Skin epidermis (tissue), 12 donors: ENCODE data around the gene EGFL6.

Experiments
- H3K27ac ChIP-seq, 21 experiments: fragments of 200-600 bp; sonication (generic) in 11 of 21; one replicate each; pipeline ENCODE4 v1.5.0; 2020; ENCODE audit warnings: mild to moderate bottlenecking in 3 of 21, inconsistent platforms in 2 of 21, moderate library complexity in 2 of 21
- H3K4me3 ChIP-seq, 7 experiments: fragments of 200-600 bp; sonication (generic) in 2 of 7; one replicate each; pipeline ENCODE4 v1.5.0; 2020; ENCODE audit warnings: inconsistent platforms in 2 of 7, mild to moderate bottlenecking in 2 of 7, moderate library complexity in 1 of 7

The EGFL6 gene, protein sequence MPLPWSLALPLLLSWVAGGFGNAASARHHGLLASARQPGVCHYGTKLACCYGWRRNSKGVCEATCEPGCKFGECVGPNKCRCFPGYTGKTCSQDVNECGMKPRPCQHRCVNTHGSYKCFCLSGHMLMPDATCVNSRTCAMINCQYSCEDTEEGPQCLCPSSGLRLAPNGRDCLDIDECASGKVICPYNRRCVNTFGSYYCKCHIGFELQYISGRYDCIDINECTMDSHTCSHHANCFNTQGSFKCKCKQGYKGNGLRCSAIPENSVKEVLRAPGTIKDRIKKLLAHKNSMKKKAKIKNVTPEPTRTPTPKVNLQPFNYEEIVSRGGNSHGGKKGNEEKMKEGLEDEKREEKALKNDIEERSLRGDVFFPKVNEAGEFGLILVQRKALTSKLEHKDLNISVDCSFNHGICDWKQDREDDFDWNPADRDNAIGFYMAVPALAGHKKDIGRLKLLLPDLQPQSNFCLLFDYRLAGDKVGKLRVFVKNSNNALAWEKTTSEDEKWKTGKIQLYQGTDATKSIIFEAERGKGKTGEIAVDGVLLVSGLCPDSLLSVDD

DNA sequence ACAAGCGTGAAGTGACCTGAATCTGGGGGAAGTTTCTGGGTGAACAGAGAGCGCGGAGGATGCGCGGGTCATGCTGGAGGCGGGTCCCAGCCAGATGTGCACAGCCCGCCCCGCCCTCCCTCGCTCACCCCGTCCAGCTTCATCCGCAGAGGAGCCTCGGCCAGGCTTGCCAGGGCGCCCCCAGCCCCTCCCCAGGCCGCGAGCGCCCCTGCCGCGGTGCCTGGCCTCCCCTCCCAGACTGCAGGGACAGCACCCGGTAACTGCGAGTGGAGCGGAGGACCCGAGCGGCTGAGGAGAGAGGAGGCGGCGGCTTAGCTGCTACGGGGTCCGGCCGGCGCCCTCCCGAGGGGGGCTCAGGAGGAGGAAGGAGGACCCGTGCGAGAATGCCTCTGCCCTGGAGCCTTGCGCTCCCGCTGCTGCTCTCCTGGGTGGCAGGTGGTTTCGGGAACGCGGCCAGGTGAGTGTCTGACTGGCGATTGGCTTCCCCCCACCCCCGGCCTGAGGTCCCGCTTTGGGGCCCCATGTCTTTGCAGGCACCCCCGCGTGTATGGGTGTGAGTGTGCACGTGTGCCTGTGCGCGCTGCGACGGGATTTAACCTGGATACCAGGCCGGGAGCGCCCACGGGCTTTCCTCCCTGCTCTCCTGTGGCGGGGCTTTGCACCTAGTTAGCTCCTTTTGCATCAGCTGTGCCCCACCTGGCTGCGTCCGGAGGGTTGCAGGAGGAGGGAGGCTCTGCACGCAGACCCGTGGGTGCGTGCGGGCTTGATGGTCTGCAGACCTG lies at the start of gene EGFL6:
TSS of gene EGFL6 (plus strand) at position 123 of the 782 bp plus-strand sequence. CDS start at position 384, 261 bp downstream.
- Histone ChIP-seq H3K27ac (no peak within 1 kb of the TSS), H3K4me3 (peak within 1 kb of the TSS in 4 of 7 experiments; percentile 3 to 27 (median 18))

DNA sequence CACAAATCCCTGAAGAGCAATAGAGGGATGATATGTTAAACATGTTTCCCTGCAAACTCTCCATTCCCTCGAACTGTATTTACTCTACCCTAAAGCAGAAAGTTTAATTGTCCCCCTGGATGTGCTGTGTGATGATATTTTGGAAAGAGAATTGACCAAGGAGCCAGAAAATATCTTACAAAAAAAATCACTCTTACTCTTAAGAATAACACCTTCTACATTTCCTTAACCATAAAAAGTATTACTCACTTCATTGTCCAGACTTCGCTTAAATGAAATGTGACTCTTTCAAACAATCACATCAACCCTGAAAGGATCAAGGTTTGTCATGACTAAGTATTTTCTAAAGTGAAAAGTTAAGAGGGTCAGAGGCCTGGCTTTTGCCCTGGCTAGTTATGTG lies 49.0 kb upstream of the EGFL6 start:
- H3K4me3 ChIP-seq = no peak overlapping the region
- no peak overlapping the region for H3K27ac ChIP-seq

DNA sequence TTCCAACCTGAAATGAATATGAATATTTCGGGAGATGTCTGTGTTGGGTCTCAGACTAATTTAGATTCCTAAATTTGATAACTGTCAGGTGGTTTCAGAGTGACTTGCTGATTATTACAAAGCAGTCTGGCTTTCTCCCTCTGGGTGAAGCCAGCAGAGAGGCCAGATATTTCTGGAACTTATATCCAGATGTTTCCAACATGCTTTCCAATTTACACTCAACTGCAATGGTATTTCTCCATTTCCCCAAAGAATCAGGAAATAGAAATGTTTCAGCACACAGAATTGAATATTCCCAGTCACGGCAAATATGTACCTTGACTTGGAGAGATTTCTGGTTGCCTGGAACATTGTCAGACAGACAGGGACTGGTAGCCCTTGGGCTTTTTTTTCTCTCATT lies 48.5 kb upstream of the EGFL6 start:
- H3K4me3 ChIP-seq = no peak overlapping the region
- H3K27ac ChIP-seq = no peak overlapping the region

DNA sequence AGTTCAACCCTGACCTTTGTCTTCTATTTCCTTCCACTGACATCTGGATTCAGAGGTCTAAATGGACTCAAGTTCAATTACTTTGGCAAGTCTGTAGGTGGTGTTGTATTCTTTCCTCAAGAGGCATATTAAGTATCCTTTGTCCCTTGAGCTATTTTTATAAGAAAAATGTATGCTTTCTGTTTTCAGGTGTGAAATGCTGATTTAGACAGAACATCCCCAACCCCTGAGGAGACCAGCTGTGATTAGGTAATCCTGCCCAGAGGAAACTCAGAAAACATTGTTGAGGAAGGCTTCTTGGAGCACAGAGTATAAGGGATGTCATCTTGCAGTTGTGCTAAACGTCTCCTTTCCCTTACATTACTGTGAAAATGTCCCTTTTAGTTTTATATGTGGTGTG lies 46.6 kb upstream of the EGFL6 start:
- Histone ChIP-seq H3K27ac (no peak overlapping the region), H3K4me3 (no peak overlapping the region)

DNA sequence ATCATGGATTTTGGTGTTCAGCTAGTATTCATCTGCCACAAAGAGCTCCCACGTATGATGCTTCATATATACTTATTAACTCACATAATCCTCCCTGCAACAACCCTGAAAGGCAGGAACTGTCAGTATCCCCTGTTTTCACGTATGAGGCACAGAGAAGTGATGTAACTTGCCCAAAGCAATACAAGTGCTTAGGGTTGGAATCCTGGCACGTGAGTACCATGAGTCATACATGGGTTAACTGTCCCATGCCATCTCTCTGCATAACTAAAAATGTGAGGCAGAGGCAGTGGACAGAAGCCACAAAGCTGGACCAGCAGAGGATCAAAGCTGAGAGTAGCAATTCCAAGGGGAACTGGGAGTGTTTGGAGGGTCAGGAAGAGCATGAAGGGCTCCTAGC lies 35.7 kb upstream of the EGFL6 start:
- no peak overlapping the region for H3K27ac ChIP-seq

DNA sequence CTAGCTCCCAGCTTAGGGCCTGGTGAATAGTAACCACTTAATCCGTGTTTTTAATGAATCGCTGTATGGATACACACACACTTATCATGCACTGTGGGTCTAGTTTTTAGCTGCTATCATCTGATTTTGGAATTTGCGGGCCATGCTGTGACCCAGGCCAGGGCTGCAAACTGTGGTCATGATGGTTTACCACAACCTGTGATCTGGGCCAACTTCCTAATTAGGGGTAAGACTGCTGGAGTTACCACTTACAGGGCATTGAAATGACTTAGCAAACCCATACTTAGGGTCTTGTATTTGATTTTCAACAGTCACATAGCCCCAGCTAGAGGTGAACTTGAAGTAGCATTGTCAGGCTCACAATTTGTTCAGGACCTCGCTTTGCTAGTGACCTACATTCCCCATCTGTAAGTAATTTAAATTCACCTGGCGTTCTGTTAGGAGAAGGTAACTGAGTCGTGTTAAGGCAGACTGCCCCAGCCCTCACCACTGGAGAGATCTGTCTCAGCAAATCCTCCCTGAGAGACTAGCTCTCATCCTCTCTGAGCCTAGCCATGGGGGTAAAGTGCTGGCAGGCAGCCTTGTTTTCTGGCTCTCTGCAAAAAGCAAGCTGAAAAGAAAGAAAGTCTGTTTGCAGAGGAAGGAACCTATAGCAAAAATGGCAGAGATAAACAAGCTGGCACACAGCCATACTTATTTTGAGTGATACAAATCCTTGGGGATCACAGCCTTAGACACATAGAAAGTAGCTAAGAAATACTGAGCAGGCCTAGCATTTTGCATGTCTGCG lies 33.8 kb upstream of the EGFL6 start:
- Histone ChIP-seq H3K27ac (no peak overlapping the region), H3K4me3 (no peak overlapping the region)

More for the DNA sequence above, 35.7 kb upstream of the EGFL6 start:
- H3K4me3 ChIP-seq = no peak overlapping the region

DNA sequence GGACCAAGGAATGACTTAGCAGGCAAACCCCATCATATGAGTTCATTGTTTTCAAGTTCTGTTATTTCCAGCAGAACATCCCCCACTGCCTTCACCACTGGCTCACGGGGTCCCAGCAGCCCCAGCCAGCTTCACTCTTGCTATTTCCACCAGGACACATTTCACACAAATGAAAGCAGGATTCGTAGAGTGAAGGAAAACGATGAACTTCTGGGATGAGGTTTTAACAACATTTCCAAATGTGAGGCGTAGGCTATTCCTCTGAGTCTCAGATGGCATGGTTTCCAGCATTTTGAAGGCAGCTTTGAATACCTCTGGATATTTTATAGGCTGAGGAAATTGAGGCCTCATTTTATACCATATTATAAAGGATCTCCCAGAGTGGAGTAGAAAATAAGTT lies 32.9 kb upstream of the EGFL6 start:
- Histone ChIP-seq H3K4me3 (no peak overlapping the region), H3K27ac (no peak overlapping the region)

DNA sequence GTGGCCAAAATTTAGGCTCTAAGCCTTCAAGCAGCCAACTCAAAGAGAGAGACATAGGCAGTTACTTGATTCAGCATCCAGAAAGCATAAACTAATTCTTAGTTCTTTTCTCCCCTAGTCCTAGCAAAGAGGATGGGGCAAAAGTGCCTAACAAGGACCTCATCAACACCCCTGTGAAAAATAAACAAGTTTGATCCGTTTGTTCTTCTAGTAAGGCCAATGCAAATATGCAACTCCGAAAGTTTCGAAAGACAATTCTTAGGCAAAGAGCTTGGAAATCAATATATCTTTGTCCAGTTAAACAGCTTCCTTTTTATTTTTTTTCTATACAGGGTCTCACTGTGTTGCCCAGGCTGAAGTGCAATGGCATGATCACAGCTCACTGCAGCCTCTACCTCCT lies 31.0 kb upstream of the EGFL6 start:
- no peak overlapping the region for H3K27ac ChIP-seq
- H3K4me3 ChIP-seq = no peak overlapping the region

DNA sequence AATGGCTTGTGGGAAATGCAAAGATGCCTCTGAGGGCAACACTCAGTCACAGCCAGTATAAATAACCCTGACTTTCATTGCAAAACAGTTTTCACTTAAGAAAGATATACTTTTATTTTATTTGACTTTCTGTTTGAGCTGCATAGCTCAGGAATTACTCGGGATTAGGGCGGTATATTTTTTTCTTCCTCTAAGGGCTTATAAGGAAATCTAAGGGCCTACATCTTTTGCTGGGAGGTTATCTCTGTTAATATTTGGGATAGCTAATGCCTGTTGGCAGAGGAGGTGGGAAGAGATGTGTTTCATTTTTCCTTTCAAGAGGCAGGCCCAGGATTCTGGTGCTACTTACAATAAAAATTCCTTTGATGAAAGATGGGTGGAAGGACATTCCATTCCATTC lies 28.8 kb upstream of the EGFL6 start:
- no peak overlapping the region for H3K27ac ChIP-seq
- no peak overlapping the region for H3K4me3 ChIP-seq

DNA sequence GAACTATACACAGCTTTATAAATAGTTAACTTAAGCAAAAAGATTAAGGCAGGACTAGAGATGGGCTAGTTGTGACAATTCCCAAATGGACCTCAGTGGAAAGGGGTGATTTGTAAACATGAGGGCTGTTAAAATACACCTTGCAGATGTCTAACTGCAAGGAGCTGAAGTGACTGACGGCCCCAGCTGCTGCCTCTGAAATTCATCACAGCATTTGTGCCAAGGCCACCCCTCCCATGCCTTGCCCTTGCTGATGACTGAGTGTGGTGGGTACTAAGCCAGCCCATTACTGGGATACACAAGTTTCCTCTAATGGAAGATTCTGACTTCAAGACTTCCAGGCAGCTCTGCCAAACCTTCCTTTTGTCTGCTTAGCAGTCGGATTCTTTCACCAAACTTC lies 23.7 kb upstream of the EGFL6 start:
- Histone ChIP-seq H3K4me3 (no peak overlapping the region), H3K27ac (no peak overlapping the region)

DNA sequence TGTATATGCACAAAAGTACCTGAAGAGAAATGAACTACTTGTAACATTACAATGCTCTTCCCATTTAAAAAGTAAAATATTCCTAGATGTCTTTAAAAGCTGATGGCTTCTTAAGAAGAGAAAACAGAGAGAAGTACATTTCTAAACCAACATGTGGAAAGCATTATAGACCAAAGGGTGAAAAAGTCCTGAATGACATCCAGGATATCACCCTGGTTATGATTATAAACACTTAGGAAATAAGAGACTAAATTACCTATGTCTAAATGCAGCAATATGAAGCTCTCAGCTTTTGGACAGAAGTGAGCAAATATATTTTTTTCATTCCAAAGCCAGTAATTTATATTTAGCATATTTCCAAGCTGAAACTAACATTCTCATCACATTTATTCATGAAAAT lies 21.7 kb upstream of the EGFL6 start:
- Histone ChIP-seq H3K4me3 (no peak overlapping the region), H3K27ac (no peak overlapping the region)

DNA sequence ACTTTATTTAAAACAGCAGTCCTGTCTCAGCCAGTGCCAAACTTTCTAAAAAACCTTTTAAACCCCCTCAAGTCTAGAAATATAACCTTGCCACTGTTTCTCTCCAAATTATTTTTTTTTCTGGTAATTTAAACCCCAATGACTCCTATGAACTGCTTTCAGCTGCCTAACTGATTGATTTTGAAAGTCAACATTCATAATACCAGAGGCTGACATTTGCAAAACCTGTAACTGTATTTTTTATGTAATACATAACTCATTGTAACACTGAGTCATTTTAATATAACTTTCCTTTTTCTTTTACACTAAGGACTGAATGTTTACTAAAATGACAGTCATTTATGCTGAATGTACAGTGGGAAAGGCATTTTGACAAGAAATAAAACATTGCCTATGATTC lies 19.1 kb upstream of the EGFL6 start:
- H3K4me3 ChIP-seq = no peak overlapping the region
- H3K27ac ChIP-seq = no peak overlapping the region

DNA sequence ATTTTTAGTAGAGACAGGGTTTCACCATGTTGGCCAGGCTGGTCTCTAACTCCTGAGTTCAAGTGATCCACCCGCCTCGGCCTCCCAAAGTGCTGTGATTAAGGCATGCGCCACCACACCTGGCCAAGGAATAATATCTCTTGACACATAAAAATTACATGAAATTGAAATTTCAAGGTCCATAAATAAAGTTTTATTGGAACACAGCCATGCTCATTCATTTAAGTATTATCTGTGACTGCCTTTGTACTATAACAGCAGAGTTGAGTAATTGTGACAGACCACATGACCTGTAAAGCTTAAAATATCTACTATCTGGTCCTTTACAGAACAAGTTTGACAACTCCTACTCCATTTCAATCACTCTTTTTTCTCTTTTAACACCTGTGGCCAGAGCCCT lies 17.8 kb upstream of the EGFL6 start:
- no peak overlapping the region for H3K4me3 ChIP-seq
- no peak overlapping the region for H3K27ac ChIP-seq

DNA sequence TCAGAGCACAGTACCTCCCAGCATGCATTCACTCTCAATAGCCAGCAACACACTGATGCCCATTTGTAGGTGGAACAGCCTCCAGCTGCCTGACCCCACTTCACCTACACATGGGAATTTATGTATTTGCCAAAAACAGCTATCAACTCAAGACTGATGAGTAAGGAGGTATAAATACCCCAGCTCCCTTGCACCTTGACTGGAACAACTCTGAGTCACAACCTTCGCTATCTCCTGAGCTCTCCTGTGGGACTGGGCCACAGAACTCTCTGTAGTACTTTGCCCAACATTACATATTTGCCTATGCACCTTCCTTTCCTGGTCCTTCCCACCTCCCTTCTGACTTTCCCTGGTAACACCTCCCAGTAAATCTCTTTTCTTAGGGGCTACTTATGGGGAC lies 16.5 kb upstream of the EGFL6 start:
- H3K4me3 ChIP-seq = no peak overlapping the region
- H3K27ac ChIP-seq = no peak overlapping the region

DNA sequence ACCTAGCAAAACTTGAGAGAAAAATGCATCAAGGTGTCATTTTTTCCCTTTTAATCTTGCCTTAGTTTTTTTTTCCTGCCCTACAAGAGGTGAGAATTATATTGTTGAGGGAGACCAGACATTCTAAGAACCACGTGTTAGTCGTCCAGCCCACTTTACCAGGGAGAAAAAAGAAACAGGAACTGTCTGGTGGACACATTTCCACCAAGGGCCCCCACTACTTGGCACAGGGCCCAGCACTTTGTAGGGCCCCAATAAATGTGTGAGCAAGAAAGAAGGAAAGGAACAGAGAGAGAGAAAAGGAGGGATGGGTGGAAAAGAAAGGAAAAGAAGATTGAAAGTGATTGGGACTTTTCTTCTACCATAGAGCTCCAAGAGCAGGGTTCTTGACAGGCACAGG lies 3.9 kb upstream of the EGFL6 start:
- H3K27ac ChIP-seq = no peak overlapping the region

DNA sequence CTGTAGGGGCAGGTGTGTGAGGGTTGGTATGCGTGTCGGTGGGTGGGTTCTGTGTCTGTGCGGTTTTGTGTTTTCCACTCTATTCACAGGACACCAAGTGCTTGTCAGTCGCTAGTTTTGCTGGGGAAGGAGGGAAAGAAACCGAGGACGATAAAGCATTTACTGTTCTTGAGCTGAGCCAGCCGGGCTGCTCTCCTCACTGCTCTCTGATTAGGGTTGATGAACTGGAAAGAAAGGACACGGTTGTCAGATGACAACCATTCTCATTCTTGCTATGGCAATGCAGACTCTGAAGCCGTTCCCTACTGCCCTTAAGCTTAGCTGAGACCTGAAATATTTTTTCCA lies 832 bp downstream of the EGFL6 start:
- Histone ChIP-seq H3K27ac (no peak overlapping the region), H3K4me3 (peak overlapping the region in 1 of 7 experiments; percentile 27)

More for the DNA sequence above, 3.9 kb upstream of the EGFL6 start:
- H3K4me3 ChIP-seq = no peak overlapping the region

DNA sequence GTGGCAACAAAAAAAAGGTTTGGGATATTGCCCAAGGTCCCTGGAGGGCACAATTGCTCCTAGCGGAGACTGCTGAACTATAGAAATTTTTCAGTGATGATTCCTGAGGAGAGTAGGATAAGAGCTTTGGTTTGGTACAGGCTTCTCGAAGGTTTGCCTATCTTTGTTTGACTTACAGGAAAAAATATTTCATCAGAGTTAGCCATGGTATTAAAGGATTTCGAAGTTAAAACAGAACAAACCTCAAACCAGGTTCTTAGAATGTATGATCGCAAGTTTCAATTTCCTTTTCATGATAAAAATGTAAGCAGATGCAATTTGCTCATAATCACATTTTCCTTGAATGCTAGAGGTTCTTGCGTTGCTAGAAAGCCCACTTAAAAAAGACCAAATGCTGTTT lies 1.7 kb downstream of the EGFL6 start:
- Histone ChIP-seq H3K4me3 (no peak overlapping the region), H3K27ac (no peak overlapping the region)

DNA sequence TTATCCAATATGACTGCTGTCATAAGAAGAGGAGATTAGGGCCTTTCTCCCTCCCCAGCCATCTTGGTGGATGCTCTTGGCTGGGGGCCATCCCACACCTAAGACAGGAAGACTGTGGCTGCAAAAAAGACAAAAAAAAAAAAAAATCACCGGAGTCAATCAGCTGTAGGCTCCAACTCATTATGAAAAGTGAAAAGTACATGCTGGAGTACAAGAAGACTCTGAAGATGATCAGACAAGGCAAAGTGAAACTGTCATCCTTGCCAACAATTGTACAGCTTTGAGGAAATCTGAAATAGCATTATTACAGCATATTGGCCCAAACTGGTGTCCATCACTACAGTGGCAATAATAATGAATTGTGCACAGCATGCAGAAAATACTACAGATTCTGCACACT lies 5.2 kb downstream of the EGFL6 start:
- no peak overlapping the region for H3K4me3 ChIP-seq
- H3K27ac ChIP-seq = no peak overlapping the region

DNA sequence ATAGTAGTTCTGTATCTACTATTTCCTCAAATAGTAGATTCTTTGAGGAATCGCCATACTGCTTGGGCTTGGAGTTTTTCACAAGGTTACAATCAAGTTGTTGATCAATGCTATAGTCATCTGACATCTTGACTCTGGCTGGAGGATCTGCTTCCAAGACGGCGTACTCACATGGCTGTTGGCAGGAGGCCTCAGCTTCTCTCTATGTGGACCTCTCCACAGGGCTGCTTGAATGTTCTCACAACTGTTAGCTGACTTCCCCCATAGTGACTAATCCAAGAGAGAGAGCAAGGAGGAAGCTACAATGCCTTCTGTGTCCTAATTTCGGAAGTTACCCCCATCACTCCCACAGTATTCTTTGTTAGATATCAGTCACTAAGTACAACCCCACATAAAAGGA lies 10.3 kb downstream of the EGFL6 start:
- Histone ChIP-seq H3K27ac (no peak overlapping the region), H3K4me3 (no peak overlapping the region)

DNA sequence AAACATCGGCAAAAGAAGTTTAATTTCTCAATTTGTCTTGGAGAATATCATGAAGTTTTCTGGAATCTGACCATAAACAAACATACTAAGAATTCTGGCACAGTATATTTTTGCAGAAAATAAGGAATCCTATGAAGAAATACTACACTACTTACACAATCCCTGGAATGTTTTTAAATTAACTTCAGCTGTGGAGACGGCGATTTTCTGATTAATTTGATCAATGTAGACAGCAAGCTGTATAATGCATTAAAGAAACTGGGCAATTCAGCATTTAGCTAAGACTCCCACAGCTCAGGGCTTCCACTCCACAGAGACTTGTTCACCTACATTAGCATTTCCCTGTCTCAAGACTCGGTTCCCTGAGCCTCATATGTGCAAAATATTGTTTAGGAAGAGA lies 12.2 kb downstream of the EGFL6 start:
- Histone ChIP-seq H3K27ac (no peak overlapping the region), H3K4me3 (no peak overlapping the region)
